Measurements from ENCODE around the gene NSD1. TPM values are rescaled to one million over a fixed set of nuclear protein-coding genes. Genes with fewer than 3 reads are reported as not detected.

NSD1 gene
- total RNA-seq, 1 donor from 2014 or later: 103 TPM

GRCh38 chr5:177186645-177187044 lies 53.1 kb downstream of the NSD1 start:
- DNase-seq: no peak
- H3K27me3 Mint-ChIP-seq: no peaks in the 10 kb centered on the region
- H3K36me3 Mint-ChIP-seq (ENCODE audit: low read depth): peaks cover 14% of the 10 kb centered on the region
- H3K9me3 Mint-ChIP-seq: no peaks in the 10 kb centered on the region
- H3K4me1 Mint-ChIP-seq: peaks cover 20% of the 10 kb centered on the region
- H3K27ac Mint-ChIP-seq: no peak overlapping the region
- intact Hi-C loops (cut with micrococcal nuclease): no loop called here
- H3K4me3 Mint-ChIP-seq: no peak overlapping the region

DNA sequence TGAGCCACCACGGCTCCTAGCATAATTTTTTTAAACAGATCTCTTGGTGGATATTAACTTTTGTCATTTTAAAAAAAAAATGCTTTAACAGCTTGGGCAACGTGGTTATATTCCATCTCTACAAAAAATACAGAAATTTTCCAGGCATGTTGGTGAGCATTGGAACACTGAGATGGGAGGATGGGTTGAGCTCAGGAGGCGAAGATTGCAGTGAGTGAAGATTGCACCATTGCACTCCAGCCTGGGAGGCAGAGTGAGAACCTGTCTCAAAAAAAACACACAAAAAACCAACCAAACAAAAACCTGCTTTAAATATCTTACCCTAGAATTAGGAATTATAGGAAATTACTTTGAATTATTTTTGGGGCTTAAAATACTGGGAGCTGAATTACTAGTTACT lies 55.2 kb downstream of the NSD1 start:
- no peak overlapping the region for H3K27ac Mint-ChIP-seq
- peaks cover 18% of the 10 kb centered on the region for H3K4me1 Mint-ChIP-seq
- DNase-seq: no peak
- H3K4me3 Mint-ChIP-seq: no peak overlapping the region
- no peaks in the 10 kb centered on the region for H3K9me3 Mint-ChIP-seq
- peaks cover 21% of the 10 kb centered on the region for H3K36me3 Mint-ChIP-seq (ENCODE audit: low read depth)
- H3K27me3 Mint-ChIP-seq: no peaks in the 10 kb centered on the region
- intact Hi-C loops (cut with micrococcal nuclease): no loop called here

- DNase-seq: no peak
- Mint-ChIP-seq H3K9me3 (no peaks in the 10 kb centered on the region), H3K27me3 (no peaks in the 10 kb centered on the region), H3K36me3 (ENCODE audit: low read depth) (peaks cover 23% of the 10 kb centered on the region), H3K4me3 (no peak overlapping the region), H3K4me1 (peaks cover 14% of the 10 kb centered on the region), H3K27ac (no peak overlapping the region)
- intact Hi-C loops (cut with micrococcal nuclease): no loop called here
These were observed 55.8 kb downstream of the NSD1 start for GRCh38 chr5:177189416-177189815.

DNA sequence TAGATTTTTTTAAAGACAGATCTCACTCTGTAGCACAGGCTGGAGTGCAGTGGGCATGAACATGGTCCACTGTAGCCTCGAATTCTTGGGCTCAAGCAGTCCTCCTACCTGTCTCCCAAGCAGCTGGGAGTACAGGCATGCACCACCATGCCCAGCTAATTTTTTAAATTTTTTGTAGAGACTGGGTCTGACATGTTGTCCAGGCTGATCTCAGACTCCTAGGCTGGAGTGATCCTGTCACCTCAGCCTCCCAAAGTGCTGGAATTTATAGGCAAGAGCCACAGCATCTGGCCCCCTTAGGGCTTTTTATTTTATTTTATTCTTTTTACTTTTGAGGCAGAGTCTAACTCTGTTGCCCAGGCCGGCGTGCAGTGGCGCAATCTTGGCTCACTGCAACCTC lies 56.4 kb downstream of the NSD1 start:
- Mint-ChIP-seq H3K27ac (no peak overlapping the region), H3K36me3 (ENCODE audit: low read depth) (peaks cover 23% of the 10 kb centered on the region), H3K9me3 (no peaks in the 10 kb centered on the region), H3K4me1 (peaks cover 14% of the 10 kb centered on the region), H3K4me3 (no peak overlapping the region), H3K27me3 (no peaks in the 10 kb centered on the region)
- no peak for DNase-seq
- intact Hi-C loops (cut with micrococcal nuclease): no loop called here

DNA sequence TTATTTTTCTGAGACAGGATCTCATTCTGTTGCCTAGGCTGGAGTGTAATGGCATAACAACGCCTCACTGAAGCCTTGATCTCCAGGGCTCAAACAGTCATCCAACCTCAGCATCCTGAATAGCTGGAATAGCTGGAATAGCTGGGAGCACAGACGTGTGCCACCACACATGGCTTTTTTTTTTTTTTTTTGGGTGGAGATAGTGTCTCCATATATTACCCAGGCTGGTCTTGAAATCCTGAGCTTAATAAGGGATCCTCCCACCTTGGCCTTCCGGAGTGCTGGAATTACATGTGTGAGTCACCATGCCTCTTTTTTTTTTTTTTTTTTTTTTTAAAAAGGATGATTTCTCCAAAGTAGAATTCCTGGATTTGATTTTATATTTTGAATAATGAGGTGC lies 60.7 kb downstream of the NSD1 start:
- no peaks in the 10 kb centered on the region for H3K27me3 Mint-ChIP-seq

GRCh38 chr5:177195307-177195952 lies 61.9 kb downstream of the NSD1 start:
- intact Hi-C loops (cut with micrococcal nuclease): no loop called here
- Mint-ChIP-seq H3K27me3 (no peaks in the 10 kb centered on the region), H3K4me1 (peaks cover 12% of the 10 kb centered on the region), H3K9me3 (no peaks in the 10 kb centered on the region), H3K4me3 (no peak overlapping the region), H3K27ac (no peak overlapping the region), H3K36me3 (ENCODE audit: low read depth) (peaks cover 43% of the 10 kb centered on the region)
- no peak for DNase-seq

More for the DNA sequence above, 60.7 kb downstream of the NSD1 start:
- intact Hi-C loops (cut with micrococcal nuclease): no loop called here
- H3K4me3 Mint-ChIP-seq: no peak overlapping the region
- peaks cover 14% of the 10 kb centered on the region for H3K4me1 Mint-ChIP-seq
- H3K27ac Mint-ChIP-seq: no peak overlapping the region
- no peak for DNase-seq
- peaks cover 36% of the 10 kb centered on the region for H3K36me3 Mint-ChIP-seq (ENCODE audit: low read depth)
- H3K9me3 Mint-ChIP-seq: no peaks in the 10 kb centered on the region

DNA sequence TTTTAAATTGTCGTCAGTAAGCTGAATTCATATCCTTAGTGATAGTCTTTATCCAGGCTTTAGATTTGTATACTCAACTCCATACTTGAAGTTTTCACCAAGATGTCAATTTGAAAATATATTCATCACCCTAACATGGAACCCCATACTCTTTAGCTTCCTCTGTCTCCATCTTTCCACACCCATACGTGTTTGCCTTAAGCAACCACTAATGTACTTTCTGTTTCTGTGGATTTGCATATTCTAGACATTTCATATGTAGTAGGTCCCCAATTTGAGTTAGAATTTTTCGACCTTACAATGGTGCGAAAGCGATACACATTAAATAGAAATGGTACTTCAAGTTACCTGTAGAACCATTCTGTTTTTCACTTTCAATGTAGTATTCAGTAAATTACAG lies 65.2 kb downstream of the NSD1 start:
- Mint-ChIP-seq H3K4me1 (peaks cover 18% of the 10 kb centered on the region), H3K36me3 (ENCODE audit: low read depth) (peaks cover 47% of the 10 kb centered on the region), H3K27me3 (no peaks in the 10 kb centered on the region), H3K27ac (no peak overlapping the region), H3K9me3 (no peaks in the 10 kb centered on the region), H3K4me3 (no peak overlapping the region)
- intact Hi-C loops (cut with micrococcal nuclease): no loop called here
- DNase-seq: no peak

DNA sequence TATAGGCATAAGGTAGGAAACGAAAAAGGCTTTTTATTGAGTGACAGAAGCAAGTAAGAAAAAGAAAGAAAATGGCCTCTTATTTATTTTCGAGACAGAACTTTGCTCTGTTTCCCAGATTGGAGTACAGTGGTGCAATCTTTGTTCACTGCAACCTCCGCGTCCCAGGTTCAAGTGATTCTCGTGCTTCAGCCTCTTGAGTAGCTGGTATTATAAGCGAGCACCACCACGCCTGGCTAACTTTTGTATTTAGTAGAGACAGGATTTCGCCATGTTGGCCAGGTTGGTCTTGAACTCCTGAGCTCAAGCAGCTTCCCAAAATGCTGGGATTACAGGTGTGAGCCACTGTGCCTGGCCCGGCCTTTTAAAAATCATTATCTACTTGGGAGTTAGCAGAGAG lies 70.7 kb downstream of the NSD1 start:
- intact Hi-C loops (cut with micrococcal nuclease): no loop called here
- Mint-ChIP-seq H3K9me3 (no peaks in the 10 kb centered on the region), H3K36me3 (ENCODE audit: low read depth) (peaks cover 44% of the 10 kb centered on the region), H3K27me3 (no peaks in the 10 kb centered on the region), H3K4me3 (no peak overlapping the region), H3K27ac (no peak overlapping the region), H3K4me1 (peaks cover 12% of the 10 kb centered on the region)
- no peak for DNase-seq

- intact Hi-C loops (cut with micrococcal nuclease): no loop called here
These were observed 76.0 kb downstream of the NSD1 start for GRCh38 chr5:177209610-177210009.

DNA sequence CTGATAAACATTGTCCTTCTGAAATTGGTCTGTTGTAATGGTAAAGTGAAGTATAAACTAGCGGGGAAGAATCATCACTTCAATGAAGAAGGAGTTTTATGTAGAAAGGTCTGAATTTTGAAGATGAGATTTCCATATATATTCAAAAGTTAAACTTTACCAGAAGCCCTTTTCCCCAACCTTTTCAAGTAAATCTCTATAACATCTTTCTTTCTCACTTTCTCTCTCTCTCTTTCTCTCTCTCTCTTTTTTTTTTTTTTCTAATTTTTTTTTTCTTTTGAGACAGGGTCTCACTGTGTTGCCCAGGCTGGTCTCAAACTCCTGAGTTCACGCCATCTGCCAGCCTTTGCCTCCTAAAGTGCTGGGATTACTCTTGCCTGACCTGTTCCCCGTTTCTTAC lies 78.7 kb downstream of the NSD1 start:
- H3K36me3 Mint-ChIP-seq (ENCODE audit: low read depth): peaks cover 63% of the 10 kb centered on the region
- intact Hi-C loops (cut with micrococcal nuclease): no loop called here

More at GRCh38 chr5:177209610-177210009, 76.0 kb downstream of the NSD1 start:
- H3K27me3 Mint-ChIP-seq: no peaks in the 10 kb centered on the region
- peaks cover 60% of the 10 kb centered on the region for H3K36me3 Mint-ChIP-seq (ENCODE audit: low read depth)
- no peak overlapping the region for H3K4me3 Mint-ChIP-seq
- H3K9me3 Mint-ChIP-seq: no peaks in the 10 kb centered on the region
- H3K27ac Mint-ChIP-seq: no peak overlapping the region
- DNase-seq: no peak
- H3K4me1 Mint-ChIP-seq: peaks cover 1% of the 10 kb centered on the region

GRCh38 chr5:177220576-177220975 lies 87.0 kb downstream of the NSD1 start:
- H3K36me3 Mint-ChIP-seq (ENCODE audit: low read depth): peaks cover 28% of the 10 kb centered on the region
- DNase-seq: no peak
- H3K4me3 Mint-ChIP-seq: no peak overlapping the region
- H3K4me1 Mint-ChIP-seq: peaks cover 10% of the 10 kb centered on the region
- H3K27ac Mint-ChIP-seq: no peak overlapping the region
- H3K27me3 Mint-ChIP-seq: no peaks in the 10 kb centered on the region
- intact Hi-C loops (cut with micrococcal nuclease): no loop called here
- H3K9me3 Mint-ChIP-seq: no peaks in the 10 kb centered on the region

More for the DNA sequence above, 78.7 kb downstream of the NSD1 start:
- Mint-ChIP-seq H3K9me3 (no peaks in the 10 kb centered on the region), H3K27ac (peak overlapping the region; percentile 20), H3K4me1 (peaks cover 3% of the 10 kb centered on the region), H3K27me3 (no peaks in the 10 kb centered on the region), H3K4me3 (no peak overlapping the region)
- no peak for DNase-seq

DNA sequence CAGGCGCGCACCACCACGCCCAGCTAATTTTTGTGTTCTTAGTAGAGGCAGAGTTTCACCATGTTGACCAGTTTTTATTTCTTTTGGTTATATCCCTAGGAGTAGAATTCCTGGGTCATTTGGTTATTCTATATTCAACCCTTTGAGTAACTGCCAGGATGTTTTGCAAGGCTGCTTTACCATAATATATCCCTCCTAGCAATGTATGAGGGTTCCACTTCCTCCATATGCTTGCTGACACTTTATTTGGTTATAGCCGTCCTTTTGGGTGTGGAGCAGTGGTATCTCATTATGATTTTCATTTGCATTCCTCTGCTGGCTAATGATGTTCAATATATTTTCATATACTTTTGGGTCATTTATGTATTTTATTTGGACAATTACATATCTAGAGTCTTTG lies 88.7 kb downstream of the NSD1 start:
- Mint-ChIP-seq H3K4me3 (no peak overlapping the region), H3K36me3 (ENCODE audit: low read depth) (peaks cover 23% of the 10 kb centered on the region), H3K4me1 (peaks cover 8% of the 10 kb centered on the region), H3K9me3 (no peaks in the 10 kb centered on the region), H3K27ac (no peak overlapping the region), H3K27me3 (no peaks in the 10 kb centered on the region)
- intact Hi-C loops (cut with micrococcal nuclease): no loop called here
- DNase-seq: no peak

GRCh38 chr5:177225798-177226197 lies 92.2 kb downstream of the NSD1 start:
- Mint-ChIP-seq H3K27ac (no peak overlapping the region), H3K4me1 (peaks cover 4% of the 10 kb centered on the region), H3K27me3 (no peaks in the 10 kb centered on the region), H3K4me3 (no peak overlapping the region), H3K36me3 (ENCODE audit: low read depth) (peaks cover 22% of the 10 kb centered on the region), H3K9me3 (no peaks in the 10 kb centered on the region)
- intact Hi-C loops (cut with micrococcal nuclease): no loop called here
- DNase-seq: no peak

GRCh38 chr5:177226860-177227259 lies 93.3 kb downstream of the NSD1 start:
- Mint-ChIP-seq H3K27me3 (no peaks in the 10 kb centered on the region), H3K9me3 (no peaks in the 10 kb centered on the region), H3K36me3 (ENCODE audit: low read depth) (peaks cover 17% of the 10 kb centered on the region), H3K4me3 (no peak overlapping the region), H3K27ac (no peak overlapping the region), H3K4me1 (peaks cover 4% of the 10 kb centered on the region)
- intact Hi-C loops (cut with micrococcal nuclease): no loop called here
- DNase-seq: no peak

- no peak overlapping the region for H3K27ac Mint-ChIP-seq
- intact Hi-C loops (cut with micrococcal nuclease): no loop called here
- H3K4me1 Mint-ChIP-seq: peaks cover 9% of the 10 kb centered on the region
- H3K27me3 Mint-ChIP-seq: no peaks in the 10 kb centered on the region
- H3K9me3 Mint-ChIP-seq: no peaks in the 10 kb centered on the region
- peaks cover 15% of the 10 kb centered on the region for H3K36me3 Mint-ChIP-seq (ENCODE audit: low read depth)
- no peak for DNase-seq
- H3K4me3 Mint-ChIP-seq: no peak overlapping the region
These were observed 95.2 kb downstream of the NSD1 start for GRCh38 chr5:177228751-177229150.

Data from activated CD4-positive, alpha-beta T cell treated with anti-CD3 and anti-CD28 coated beads, Interleukin-2, amount 10 ng/mL, durations not matched to agents 24 days and 14 days (primary cell).